Activated CD4-positive, alpha-beta T cell treated with anti-CD3 and anti-CD28 coated beads, Interleukin-10, Interleukin-2, amounts not matched to agents 100 ng/mL and 50 ng/mL, durations not matched to agents 16 hours and 8 hours (primary cell): ENCODE results near the gene ANKRD33B.

Experiments used
- DNase-seq: peaks from one replicate; pipeline ENCODE4 v3.0.0-alpha.2; 2020

Gene ANKRD33B

DNA sequence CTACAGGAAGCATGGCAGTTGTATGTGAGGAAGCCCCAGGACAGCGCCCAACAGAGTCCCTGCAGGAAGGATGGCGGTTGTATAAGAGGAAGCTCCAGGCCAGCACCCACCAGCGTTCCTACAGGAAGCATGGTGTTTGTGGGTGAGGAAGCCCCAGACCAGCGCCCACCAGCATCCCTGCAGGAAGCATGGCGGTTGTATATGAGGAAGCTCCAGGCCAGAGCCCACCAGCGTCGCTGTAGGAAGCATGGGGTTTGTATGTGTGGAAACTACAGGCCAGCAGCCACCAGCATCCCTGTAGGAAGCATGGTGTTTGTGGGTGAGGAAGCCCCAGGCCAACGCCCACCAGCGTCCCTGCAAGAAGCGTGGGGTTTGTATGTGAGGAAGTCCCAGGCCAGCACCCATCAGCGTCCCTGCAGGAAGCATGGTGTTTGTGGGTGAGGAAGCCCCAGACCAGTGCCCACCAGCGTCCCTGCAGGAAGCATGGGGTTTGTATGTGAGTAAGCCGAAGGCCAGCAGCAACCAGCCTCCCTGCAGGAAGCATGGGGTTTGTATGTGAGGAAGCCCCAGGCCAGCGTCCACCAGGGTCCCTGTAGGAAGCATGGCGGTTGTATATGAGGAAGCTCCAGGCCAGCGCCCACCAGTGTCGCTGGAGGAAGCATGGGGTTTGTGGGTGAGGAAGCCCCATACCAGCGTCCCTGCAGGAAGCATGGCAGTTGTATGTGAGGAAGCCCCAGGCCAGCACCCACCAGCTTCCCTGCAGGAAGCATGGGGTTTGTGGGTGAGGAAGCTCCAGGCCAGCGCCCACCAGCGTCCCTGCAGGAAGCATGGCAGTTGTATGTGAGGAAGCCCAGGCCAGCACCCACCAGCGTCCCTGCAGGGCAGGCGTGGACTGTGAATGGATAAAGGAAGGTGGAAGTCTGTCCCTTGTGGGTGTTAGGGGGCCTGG is 118.1 kb downstream of the ANKRD33B start:
- no peak for DNase-seq

DNA sequence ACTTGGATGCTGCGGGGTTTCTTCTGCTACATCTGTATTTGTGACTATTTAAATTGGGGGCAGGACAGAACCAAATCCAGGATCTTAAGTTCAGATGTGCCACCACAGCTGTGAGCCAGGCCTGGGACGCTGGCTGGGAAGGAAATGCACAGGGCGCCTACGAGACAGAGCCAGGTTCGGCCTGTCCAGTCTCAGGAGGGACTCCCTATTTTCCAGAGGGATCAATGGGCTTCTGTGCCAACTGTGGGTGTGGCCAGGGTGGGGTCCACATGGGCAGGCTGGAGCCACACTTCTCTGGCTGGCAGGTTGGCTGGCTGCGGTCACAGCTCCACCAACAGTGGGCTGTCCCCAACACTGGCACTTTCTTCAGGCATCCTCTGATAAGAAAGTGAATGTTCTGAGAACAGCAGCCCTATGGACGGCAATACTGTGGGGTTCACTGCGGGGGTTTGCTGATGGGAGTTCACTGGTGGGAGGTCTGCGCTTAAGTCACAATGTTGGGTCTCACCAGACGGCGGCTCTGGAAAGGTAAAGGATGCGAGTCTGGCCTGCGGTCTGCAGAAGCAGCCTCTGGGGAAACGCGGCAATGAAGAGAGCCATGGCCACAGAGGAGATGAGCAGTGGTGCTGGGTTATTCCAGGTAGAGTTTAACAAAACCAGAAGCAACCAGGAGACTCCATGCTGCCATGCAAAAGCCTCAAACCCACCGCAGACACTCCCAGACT is 119.1 kb downstream of the ANKRD33B start:
- no peak for DNase-seq

DNA sequence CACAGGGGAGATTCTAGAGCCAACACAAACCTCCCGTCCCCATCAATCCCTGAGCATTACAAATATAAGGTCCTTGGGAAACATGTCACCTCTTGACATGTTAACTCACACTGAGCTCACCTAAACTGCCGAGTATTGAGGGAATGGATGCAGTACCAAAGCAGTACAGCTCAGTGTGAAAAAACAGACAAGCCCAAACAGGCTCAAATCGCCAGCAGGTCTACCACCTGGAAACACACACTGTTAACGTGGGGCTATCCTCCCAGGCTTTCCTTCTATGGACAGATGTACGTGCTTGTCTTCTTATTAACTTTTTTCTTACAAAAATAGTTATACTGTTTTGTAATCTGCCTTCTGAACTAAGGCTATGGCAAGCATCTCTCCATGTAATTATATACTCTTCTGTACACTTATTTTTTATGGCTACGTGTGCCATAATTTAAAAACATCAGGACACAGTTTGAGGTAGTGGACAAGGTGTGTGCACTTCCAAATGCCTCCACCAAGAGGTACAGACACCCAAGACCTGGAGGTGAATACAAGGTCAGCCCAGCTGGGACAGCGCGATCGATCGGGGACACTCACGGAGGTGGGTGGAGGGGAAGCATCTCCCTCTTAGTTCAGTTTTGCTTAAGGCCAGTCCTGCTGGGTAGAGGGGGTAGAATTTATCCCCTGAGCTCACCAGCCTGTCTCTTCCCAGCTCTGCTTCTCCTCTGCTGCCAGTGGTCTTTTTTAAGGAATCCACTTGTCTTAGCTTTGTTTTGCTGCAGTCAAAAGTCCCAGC is 120.6 kb downstream of the ANKRD33B start:
- DNase-seq, result no peak

DNA sequence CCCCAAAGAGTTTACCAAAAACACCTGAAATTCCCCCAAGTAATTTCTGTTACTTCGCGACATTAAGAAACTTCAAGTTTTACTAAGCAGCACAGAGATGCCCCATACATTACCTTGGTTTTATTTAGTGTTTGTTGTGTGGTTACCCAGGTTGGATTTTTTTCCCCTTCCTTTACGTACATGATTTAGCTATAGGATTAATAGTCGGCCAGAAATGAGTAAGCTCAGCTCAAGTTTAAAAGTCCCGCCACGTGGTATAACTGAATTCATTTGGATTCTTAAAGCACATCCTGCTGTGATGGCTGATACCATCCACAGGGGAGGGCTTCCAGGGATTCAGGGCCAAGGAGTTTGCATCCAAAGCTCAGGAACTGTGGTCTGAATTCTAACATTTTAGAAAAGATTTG is 121.2 kb downstream of the ANKRD33B start:
- DNase-seq, result peak; percentile 54

DNA sequence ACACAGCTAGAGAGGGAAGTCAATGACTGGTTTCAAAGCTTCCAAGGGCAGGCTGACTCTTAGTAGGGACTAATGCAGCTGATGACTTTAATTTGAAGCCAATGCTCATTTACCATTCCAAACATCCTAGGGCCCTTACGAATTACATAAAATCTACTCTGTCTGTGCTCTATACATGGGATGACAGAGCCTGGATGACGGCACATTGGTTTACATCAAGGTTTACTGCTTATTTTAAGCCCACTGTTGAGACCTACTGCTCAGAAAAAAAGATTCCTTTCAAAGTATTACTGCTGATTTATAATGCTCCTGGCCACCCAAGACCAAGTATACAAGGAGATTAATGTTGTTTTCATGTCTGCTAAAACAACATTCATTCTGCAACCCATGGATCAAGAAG is 123.0 kb downstream of the ANKRD33B start:
- no peak for DNase-seq

DNA sequence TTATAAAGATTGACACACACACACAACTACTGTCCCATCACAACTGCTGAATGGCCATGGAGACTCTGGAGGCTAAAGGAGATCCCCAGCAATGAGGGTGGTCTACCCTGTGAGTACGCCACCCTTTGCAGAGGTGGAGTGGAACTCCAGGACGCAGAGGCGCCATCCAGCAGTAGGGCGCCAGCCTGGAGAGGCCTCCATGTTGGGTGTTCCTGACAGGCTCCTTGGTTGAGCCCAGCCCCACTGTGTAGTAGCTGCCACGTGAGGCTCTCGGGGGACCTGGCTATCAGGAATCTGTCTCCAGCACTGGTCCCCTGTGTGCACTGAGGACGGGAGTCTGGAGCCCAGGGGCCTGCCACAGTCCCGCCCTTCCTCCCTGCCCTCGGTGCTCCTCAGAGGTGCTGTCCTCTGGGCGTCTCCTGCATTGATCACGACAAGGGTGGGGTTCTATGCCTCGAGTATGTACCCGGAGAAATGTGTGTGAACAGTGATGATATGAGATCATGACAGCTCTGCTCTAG is 124.8 kb downstream of the ANKRD33B start:
- DNase-seq, result no peak

DNA sequence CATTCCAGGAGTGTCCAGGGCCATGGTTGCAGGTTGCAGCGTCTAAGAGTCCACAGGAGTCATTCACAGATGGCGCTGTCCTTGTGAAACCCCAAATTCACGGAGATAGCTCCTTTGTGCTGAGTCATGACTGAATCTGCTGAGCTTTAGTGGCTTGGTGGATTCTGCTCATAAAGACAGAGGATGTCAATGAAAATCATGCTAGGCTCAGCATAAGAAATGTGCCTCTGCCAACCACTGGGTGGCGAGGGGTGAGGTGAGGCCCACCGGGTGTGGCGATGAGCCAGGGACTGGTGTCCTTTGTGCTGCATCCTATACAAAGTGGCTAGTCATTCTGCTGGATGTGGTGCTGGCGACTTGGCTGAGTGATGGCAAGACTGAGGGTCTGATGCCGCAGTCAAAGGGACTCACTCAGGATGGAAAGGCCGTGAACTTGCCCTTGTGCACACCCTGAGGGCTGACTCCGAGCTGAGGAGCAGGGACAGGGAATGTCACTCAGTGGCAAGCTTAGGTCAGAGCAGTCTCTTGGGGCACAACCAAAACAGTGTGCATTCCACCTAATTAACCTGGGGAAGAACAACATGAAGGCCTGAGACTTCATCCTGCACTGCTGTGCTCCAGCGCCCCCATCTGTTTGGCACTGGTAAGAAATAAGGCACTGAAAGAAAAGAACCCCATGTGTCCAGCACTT is 125.7 kb downstream of the ANKRD33B start:
- DNase-seq, result peak; percentile 55

DNA sequence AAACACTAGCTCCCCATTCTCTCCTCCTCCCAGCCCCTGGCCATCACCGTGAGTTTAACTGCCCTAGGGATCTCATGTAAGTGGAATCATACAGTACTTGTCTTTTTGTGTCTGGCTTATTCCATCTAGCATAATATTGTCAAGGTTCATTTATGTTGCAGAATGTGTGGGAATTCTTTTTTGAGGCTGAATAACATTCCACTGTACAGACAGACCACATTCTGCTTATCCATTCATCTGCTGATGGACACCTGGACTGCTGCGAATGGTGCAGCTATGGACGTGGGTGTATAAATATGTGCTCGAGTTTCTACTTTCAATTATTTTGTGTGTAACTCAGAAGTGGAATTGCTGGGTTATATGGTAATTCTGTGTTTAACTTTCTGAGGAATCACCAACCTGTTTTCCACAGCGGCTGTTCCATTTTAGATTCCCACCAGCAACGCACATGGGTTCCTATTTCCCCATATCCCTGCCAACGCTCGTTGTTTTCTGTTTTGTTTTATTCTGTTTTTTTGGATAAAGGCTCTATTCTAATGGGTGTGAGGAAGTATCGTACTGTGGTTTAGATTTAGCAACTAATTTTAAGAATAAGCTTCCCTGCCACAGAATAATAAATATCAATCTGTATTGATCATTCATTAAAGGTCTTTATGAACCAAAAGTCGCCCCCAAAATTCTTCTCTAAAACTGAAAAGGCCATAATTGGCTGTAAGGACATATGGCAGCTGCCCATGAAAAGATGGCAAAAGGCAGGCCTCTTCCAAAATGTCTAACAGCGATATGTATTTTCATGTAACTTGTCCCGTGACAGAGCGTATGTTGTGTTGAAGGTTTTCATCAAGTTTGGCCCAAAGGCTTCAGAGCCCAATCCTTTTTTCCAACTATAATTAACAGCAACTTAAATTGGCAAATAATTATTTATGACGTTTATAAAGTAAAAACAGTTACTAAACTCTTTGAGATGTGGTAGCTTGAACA is 126.9 kb downstream of the ANKRD33B start:
- no peak for DNase-seq

DNA sequence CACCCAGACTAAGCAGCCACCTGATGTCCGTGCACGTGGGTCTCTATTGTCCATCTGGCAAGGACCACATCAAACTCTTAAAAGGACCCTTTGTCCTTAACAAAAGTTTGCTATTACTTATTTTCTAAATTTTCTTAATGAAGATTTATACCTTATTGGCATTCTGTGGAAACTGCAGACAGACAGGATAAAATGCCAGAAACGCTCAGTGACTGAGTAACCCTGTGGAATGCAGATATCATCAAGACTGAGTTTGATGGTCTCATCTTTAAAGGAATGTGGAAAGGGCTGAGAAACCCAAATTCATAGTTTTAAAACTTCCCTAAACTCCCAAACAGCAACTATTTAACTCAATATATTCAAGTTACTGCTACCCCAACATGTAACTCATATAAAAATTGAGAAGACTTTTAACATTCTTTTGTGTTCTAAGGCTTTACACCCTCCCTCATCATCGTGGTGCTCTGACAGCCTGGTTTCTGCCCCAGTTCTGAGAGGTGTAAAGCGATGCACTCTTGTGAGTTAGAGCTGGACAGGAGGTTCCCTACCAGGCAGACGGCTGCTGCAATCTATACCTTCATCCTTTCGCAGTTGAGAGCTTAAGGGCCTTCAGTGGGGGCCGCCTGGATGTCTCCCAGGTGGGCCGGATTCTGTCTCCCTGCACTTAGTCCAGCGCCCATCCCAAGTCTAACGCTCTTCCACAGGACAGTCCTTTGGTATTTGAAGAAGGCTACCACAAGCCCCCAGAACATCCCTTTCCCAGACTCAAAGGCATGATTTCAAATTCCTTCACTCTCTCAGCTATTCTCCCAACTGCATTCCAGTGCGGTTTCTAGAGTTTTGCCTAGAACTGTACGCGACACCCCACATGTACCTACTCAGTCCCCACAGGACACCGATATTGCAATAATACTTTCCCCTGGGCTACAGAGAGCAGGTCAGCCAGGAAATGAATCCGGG is 128.2 kb downstream of the ANKRD33B start:
- no peak for DNase-seq

DNA sequence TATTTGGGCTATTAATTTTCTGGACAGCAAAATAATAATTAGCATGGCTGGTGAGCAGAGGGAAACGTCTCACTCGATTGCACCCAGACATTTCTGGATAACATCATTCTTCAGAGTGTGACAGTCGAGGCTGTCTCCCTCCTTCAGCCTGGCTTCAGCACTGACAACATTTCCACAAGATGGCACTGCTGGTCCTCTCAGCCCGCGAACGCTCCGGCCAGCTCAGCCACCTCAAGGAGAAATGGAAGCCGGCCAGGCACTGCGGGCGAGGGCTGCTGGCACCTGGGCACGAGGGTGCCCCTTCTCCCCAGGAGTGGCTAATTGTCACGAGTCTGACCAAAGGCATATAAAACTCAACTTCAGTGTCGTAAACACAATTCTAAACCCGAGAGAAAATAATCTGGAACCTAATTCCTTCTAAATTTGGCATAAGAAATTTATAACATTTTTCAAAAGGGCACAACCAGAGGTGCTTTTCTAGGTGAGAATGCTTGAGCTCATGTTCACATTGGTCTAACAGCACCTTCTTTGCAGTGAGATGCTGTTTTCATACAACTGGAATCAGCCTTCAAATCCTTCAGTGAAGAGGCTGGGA is 131.3 kb downstream of the ANKRD33B start:
- DNase-seq, result peak; percentile 37

DNA sequence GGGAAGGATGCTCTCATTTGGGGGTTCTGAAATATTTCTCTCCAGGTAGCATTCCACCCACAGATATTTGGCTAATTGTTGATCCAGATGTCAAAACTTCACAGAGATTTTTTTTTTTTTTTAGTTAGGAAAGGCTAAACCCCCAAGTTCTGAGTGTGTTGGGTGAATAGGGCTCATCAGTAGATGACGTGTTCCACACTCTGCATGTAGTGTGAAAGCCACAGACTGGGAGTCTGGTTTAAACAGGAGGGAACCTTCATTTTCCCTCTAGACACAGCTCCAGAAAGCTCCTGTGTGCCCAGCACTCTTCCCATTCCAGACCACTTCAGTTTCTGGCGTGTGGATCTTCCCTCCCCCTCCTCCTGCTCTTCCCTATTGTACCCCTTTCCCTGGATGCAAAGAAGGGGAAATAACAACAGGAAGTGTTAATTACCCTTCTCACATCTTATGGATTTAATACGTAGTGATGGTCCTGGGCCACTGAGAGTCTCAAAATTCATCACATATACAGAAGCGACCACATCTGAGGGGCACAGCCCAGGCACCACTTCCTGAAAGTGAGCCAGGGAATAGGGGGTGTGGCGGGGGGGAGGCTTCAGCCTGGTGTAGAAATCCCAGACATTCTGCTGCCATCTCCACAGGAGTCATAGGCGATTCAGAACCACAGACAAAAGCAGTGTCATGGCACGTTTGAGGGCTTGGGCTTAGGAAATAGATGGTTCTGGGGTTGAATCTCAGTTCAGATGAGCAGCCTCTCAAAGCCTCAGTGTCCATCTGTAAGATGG is 132.1 kb downstream of the ANKRD33B start:
- DNase-seq, result no peak

DNA sequence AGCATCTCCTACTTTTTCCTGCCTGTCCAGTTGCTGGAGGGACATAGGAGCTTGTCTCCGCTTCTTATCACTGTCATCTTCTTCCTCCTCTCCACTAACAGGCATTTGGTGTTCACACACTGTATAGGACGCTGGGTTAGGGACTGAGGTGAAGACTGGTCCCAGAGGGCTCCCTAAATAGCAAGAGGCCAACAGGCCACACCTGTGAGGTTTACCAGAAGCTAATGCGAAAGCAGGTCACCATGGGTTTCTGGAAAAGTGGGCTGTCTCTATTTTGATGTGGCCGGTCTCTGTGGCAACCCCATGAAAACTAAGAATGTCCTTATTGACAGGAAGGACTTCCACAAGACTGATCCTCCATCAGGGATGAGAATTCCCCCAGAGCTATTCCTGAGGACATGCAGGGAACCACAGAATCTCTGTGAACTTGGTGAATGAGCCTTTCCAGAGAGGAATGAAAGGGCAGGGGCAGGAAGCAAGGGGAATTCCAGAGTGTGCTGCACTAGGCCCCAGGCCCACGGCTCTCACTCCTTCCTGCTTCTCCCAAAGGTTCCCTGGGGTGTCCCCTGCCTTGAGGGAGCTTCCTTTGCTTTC is 135.5 kb downstream of the ANKRD33B start:
- DNase-seq, result no peak

DNA sequence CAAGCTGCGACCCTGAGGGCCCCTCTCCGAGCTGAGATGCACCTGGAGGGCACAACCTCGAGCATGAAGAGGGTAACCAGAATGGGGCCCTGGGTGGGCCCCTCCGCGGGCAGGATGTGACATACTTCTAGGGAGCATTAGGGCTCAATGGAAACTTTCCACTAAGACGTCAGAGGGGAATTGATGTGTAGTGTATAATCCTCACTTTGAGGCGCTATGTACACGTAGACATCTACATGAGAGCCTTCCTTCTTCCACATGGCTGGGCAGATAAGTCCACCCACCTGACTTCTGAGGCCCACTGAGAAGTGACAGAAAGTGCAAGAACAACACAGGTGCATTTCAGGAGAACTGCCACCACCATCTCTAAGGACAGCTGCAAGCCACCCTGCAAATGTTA is 136.1 kb downstream of the ANKRD33B start:
- no peak for DNase-seq

DNA sequence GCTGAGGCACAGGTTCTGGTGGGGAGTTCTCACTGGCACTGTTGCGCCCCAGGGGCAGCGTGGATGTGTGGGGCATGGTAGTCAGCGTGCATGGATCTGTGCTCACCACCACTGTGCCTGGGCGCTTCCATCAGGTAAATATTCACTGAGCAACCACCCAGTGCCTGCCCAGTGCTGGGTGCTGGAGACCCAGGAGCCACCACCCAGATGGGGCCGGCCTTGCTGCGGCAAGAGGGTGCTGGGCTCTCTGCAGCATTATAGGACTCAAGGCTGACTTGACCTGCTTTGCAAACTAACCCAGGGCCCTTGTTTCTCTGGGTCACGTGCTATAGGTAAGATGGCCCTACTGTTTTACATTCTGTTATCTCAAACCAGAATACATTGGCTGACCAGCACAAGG is 136.6 kb downstream of the ANKRD33B start:
- DNase-seq, result no peak

DNA sequence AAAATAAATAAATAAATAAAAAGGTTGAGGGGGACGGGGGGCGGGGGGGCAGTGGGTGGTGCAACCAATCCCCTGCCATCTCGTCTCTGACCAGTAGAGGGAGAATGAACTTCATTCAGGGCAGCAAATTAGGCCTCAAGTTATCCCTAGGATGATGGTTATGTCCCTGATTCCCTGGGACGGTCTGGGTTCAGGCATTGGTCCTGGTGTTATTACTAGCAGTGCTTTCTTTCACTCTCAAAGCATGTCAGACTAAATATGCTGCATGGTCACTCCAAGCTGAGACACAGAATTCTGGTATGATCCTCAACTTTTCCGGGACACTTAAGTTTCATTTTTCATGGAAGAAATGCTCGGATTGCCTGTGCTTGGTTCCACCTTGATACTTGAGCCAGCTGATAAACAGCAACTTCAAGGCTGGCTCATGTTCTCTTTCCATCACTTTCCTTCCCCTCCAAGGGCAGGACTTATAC is 137.7 kb downstream of the ANKRD33B start:
- DNase-seq, result peak; percentile 37

DNA sequence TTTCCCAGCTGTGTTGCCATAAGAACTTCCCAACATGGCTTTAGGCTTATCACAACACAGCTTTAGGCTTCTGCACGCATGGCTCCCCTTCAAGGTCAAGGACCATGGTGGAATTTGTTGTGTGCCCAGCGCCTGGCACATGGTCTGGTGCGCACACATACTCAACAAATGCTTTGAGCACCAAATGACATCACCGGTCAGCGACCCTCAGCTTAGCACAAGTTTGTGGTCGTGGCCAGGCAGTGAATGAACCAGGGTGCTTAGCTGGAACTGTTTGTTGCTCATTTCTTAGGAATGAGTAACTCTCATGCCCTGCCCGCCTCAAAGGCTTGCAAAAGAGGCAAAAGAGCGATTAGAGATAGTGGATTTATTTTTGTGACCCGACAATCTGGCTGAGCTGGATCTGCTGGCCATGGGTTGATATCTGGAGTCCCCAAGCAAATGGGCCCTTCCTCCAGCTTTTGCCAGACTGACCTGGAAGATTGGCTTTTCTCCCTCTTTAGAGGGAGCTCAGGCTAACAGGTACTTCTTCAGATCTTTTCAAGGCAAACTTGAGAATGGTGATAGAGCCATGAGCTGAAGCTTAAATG is 138.3 kb downstream of the ANKRD33B start:
- no peak for DNase-seq

DNA sequence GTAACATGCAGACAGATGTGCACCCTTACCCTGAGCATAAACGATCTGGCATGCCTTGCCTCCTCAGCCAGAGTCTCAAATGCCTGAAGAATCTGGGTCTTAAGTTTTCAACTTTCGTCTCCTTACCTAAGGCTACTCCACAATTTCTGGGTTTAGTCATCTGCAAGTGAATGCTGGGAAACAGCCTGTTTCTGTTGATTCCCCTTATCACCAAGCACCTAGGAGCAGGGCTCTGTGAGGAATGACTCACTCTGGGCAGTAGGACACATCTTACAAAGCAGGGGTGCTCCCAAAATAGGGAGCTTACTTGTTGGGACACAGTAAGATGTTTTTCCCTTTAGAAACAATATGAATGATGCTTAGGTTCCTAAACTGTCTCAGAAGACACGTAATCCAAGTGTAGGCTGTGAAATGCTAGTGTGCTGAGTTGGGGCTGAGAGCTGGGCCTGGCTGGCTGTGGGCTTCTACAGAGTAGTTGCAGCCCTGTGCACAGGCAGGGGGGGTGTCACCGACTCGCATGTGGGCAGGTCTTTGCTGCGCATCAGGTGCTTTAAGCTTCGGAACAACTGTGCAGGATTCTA is 139.1 kb downstream of the ANKRD33B start:
- DNase-seq, result no peak
